ENCODE measurements around the gene LAP3. TPM values are rescaled to one million over a fixed set of nuclear protein-coding genes. Genes with fewer than 3 reads are reported as not detected.

The LAP3 gene
- total and polyA plus RNA-seq, 7 experiments from 2014 or later: 25.2 to 142 (median 49.6) TPM

- intact Hi-C loops (cut with micrococcal nuclease): no loop called here
These were observed 17.3 kb upstream of the LAP3 start for GRCh38 chr4:17559709-17560048.

GRCh38 chr4:17560065-17560673, 16.8 kb upstream of the LAP3 start:
- Mint-ChIP-seq H3K27me3 (peaks cover 0 to 15% (median 3%) of the 10 kb centered on the region in 5 donors), H3K4me3 (no peak overlapping the region), H3K27ac (no peak overlapping the region), H3K9me3 (no peaks in the 10 kb centered on the region), H3K36me3 (no peaks in the 10 kb centered on the region), H3K4me1 (no peaks in the 10 kb centered on the region)
- no peak for ATAC-seq
- intact Hi-C loops (cut with micrococcal nuclease): no loop called here
- Histone ChIP-seq H3K27me3 (ENCODE audit: control insufficient read depth in 2 of 2, insufficient read depth in 2 of 2, low read length in 2 of 2) (no peaks in the 10 kb centered on the region), H3K9me3 (ENCODE audit: control insufficient read depth in 2 of 3, low read length in 3 of 3) (no peaks in the 10 kb centered on the region), H3K36me3 (ENCODE audit: control insufficient read depth in 2 of 3, insufficient read depth in 3 of 3, low read length in 3 of 3) (no peaks in the 10 kb centered on the region), H3K4me1 (ENCODE audit: control insufficient read depth in 2 of 2, insufficient read depth in 2 of 2, low read length in 2 of 2) (no peaks in the 10 kb centered on the region), H3K4me3 (ENCODE audit: low read length) (no peak overlapping the region), H3K27ac (ENCODE audit: low read depth, low read length) (no peak overlapping the region)
- ChIA-PET CTCF (no interaction called here), POLR2A (interaction anchor here (0.7 kb wide), 1 partner anchor 31 kb away, joined by 5 read pairs; no protein-coding TSS in a partner anchor)
- no peak for DNase-seq

More at GRCh38 chr4:17559709-17560048, 17.3 kb upstream of the LAP3 start:
- Histone ChIP-seq H3K4me3 (ENCODE audit: low read length) (no peak overlapping the region), H3K27ac (ENCODE audit: low read depth, low read length) (no peak overlapping the region), H3K4me1 (ENCODE audit: control insufficient read depth in 2 of 2, insufficient read depth in 2 of 2, low read length in 2 of 2) (no peaks in the 10 kb centered on the region), H3K36me3 (ENCODE audit: control insufficient read depth in 2 of 3, insufficient read depth in 3 of 3, low read length in 3 of 3) (no peaks in the 10 kb centered on the region), H3K9me3 (ENCODE audit: control insufficient read depth in 2 of 3, low read length in 3 of 3) (no peaks in the 10 kb centered on the region), H3K27me3 (ENCODE audit: control insufficient read depth in 2 of 2, insufficient read depth in 2 of 2, low read length in 2 of 2) (no peaks in the 10 kb centered on the region)
- ATAC-seq (no peak), DNase-seq (no peak)
- POLR2A ChIA-PET: no interaction called here
- Mint-ChIP-seq H3K4me1 (peaks cover 0 to 3% (median 0%) of the 10 kb centered on the region in 7 donors), H3K27ac (no peak overlapping the region), H3K36me3 (no peaks in the 10 kb centered on the region), H3K27me3 (peaks cover 0 to 18% (median 8%) of the 10 kb centered on the region in 5 donors), H3K4me3 (no peak overlapping the region), H3K9me3 (no peaks in the 10 kb centered on the region)
- CTCF ChIA-PET: interaction anchor here (0.5 kb wide), 1 partner anchor 129 kb away, joined by 3 read pairs; no protein-coding TSS in a partner anchor

GRCh38 chr4:17561195-17561909, 15.6 kb upstream of the LAP3 start:
- ChIA-PET CTCF (no interaction called here), POLR2A (no interaction called here)
- no peak overlapping the region for H3K27ac Mint-ChIP-seq
- no peak for DNase-seq
- Histone ChIP-seq H3K9me3 (ENCODE audit: control insufficient read depth in 2 of 3, low read length in 3 of 3) (no peaks in the 10 kb centered on the region), H3K27ac (ENCODE audit: low read depth, low read length) (no peak overlapping the region), H3K27me3 (ENCODE audit: control insufficient read depth in 2 of 2, insufficient read depth in 2 of 2, low read length in 2 of 2) (no peaks in the 10 kb centered on the region), H3K4me1 (ENCODE audit: control insufficient read depth in 2 of 2, insufficient read depth in 2 of 2, low read length in 2 of 2) (no peaks in the 10 kb centered on the region), H3K4me3 (ENCODE audit: low read length) (no peak overlapping the region), H3K36me3 (ENCODE audit: control insufficient read depth in 2 of 3, insufficient read depth in 3 of 3, low read length in 3 of 3) (no peaks in the 10 kb centered on the region)
- intact Hi-C loops (cut with micrococcal nuclease): no loop called here
- no peaks in the 10 kb centered on the region for H3K4me1 Mint-ChIP-seq
- H3K36me3 Mint-ChIP-seq: no peaks in the 10 kb centered on the region
- peaks cover 0 to 13% (median 0%) of the 10 kb centered on the region in 5 donors for H3K27me3 Mint-ChIP-seq
- H3K9me3 Mint-ChIP-seq: no peaks in the 10 kb centered on the region
- no peak overlapping the region for H3K4me3 Mint-ChIP-seq
- no peak for ATAC-seq

- Mint-ChIP-seq H3K27me3 (peaks cover 0 to 9% (median 0%) of the 10 kb centered on the region in 5 donors), H3K9me3 (no peaks in the 10 kb centered on the region), H3K4me3 (no peak overlapping the region), H3K36me3 (no peaks in the 10 kb centered on the region), H3K4me1 (no peaks in the 10 kb centered on the region), H3K27ac (no peak overlapping the region)
- intact Hi-C loops (cut with micrococcal nuclease): no loop called here
- H3K9me3 ChIP-seq (ENCODE audit: control insufficient read depth in 2 of 3, low read length in 3 of 3): no peaks in the 10 kb centered on the region
- no peaks in the 10 kb centered on the region for H3K36me3 ChIP-seq (ENCODE audit: control insufficient read depth in 2 of 3, insufficient read depth in 3 of 3, low read length in 3 of 3)
- no peak overlapping the region for H3K27ac ChIP-seq (ENCODE audit: low read depth, low read length)
- H3K27me3 ChIP-seq (ENCODE audit: control insufficient read depth in 2 of 2, insufficient read depth in 2 of 2, low read length in 2 of 2): no peaks in the 10 kb centered on the region
- CTCF ChIA-PET: no interaction called here
- ATAC-seq (no peak), DNase-seq (no peak)
- POLR2A ChIA-PET: interaction anchor here (0.6 kb wide), 1 partner anchor 248 kb away, joined by 3 read pairs; the partner anchor contains the start of gene DCAF16
- H3K4me1 ChIP-seq (ENCODE audit: control insufficient read depth in 2 of 2, insufficient read depth in 2 of 2, low read length in 2 of 2): no peaks in the 10 kb centered on the region
- no peak overlapping the region for H3K4me3 ChIP-seq (ENCODE audit: low read length)
These were observed 14.8 kb upstream of the LAP3 start for GRCh38 chr4:17562157-17562556.

GRCh38 chr4:17565846-17566245, 11.2 kb upstream of the LAP3 start:
- Histone ChIP-seq H3K9me3 (ENCODE audit: control insufficient read depth in 2 of 3, low read length in 3 of 3) (no peaks in the 10 kb centered on the region), H3K4me1 (ENCODE audit: control insufficient read depth in 2 of 2, insufficient read depth in 2 of 2, low read length in 2 of 2) (no peaks in the 10 kb centered on the region), H3K27ac (ENCODE audit: low read depth, low read length) (no peak overlapping the region), H3K36me3 (ENCODE audit: control insufficient read depth in 2 of 3, insufficient read depth in 3 of 3, low read length in 3 of 3) (no peaks in the 10 kb centered on the region), H3K27me3 (ENCODE audit: control insufficient read depth in 2 of 2, insufficient read depth in 2 of 2, low read length in 2 of 2) (no peaks in the 10 kb centered on the region), H3K4me3 (ENCODE audit: low read length) (no peak overlapping the region)
- peaks cover 0 to 6% (median 0%) of the 10 kb centered on the region in 5 donors for H3K27me3 Mint-ChIP-seq
- H3K27ac Mint-ChIP-seq: no peak overlapping the region
- H3K4me1 Mint-ChIP-seq: no peaks in the 10 kb centered on the region
- ATAC-seq (no peak), DNase-seq (no peak)
- H3K9me3 Mint-ChIP-seq: no peaks in the 10 kb centered on the region
- ChIA-PET POLR2A (no interaction called here), CTCF (no interaction called here)
- no peak overlapping the region for H3K4me3 Mint-ChIP-seq
- intact Hi-C loops (cut with micrococcal nuclease): no loop called here
- H3K36me3 Mint-ChIP-seq: no peaks in the 10 kb centered on the region

- CTCF ChIA-PET: interaction anchor here (0.6 kb wide), 1 partner anchor 211 kb away, joined by 4 read pairs; no protein-coding TSS in a partner anchor
- H3K36me3 Mint-ChIP-seq: no peaks in the 10 kb centered on the region
- ATAC-seq: no peak
- intact Hi-C loops (cut with micrococcal nuclease): no loop called here
- H3K9me3 Mint-ChIP-seq: no peaks in the 10 kb centered on the region
- no peaks in the 10 kb centered on the region for H3K9me3 ChIP-seq (ENCODE audit: control insufficient read depth in 2 of 3, low read length in 3 of 3)
- H3K4me1 ChIP-seq (ENCODE audit: control insufficient read depth in 2 of 2, insufficient read depth in 2 of 2, low read length in 2 of 2): no peaks in the 10 kb centered on the region
- no peak for DNase-seq
- no peaks in the 10 kb centered on the region for H3K36me3 ChIP-seq (ENCODE audit: control insufficient read depth in 2 of 3, insufficient read depth in 3 of 3, low read length in 3 of 3)
- H3K27me3 Mint-ChIP-seq: peaks cover 0 to 6% (median 0%) of the 10 kb centered on the region in 5 donors
- no peaks in the 10 kb centered on the region for H3K27me3 ChIP-seq (ENCODE audit: control insufficient read depth in 2 of 2, insufficient read depth in 2 of 2, low read length in 2 of 2)
- POLR2A ChIA-PET: interaction anchor here (0.6 kb wide), 1 partner anchor 219 kb away, joined by 3 read pairs; no protein-coding TSS in a partner anchor
- no peak overlapping the region for H3K27ac ChIP-seq (ENCODE audit: low read depth, low read length)
- no peaks in the 10 kb centered on the region for H3K4me1 Mint-ChIP-seq
- no peak overlapping the region for H3K4me3 ChIP-seq (ENCODE audit: low read length)
- no peak overlapping the region for H3K4me3 Mint-ChIP-seq
- no peak overlapping the region for H3K27ac Mint-ChIP-seq
These were observed 9.7 kb upstream of the LAP3 start for GRCh38 chr4:17567271-17567670.
